SK-N-SH treated with all-trans-retinoic acid at 6 μM for 48 hours (cell line): ENCODE data around the gene ESYT3.

Experiments used
- ARNTL ChIP-seq: fragments of 450-650 bp; formaldehyde crosslinking; IDR thresholded peaks from 2 replicates; pipeline ENCODE4 v1.5.0; 2020; ENCODE audit warnings: low read depth, mild to moderate bottlenecking, moderate library complexity, borderline replicate concordance
- CREB5 ChIP-seq: fragments of 250-450 bp; sonication (Bioruptor Pico); IDR thresholded peaks from 2 replicates; pipeline ENCODE4 v1.5.1; 2020; ENCODE audit warnings: low read depth, mild to moderate bottlenecking, moderate library complexity
- CSDC2 ChIP-seq: fragments of 250-450 bp; sonication (Bioruptor Pico); IDR thresholded peaks from 2 replicates; pipeline ENCODE4 v1.5.0; 2020; ENCODE audit warnings: mild to moderate bottlenecking, moderate library complexity
- ISL1 ChIP-seq: fragments of 250-450 bp; sonication (Bioruptor Pico); IDR thresholded peaks from 2 replicates; pipeline ENCODE4 v2.1.2; 2022; ENCODE audit warnings: mild to moderate bottlenecking, moderate library complexity
- RARB ChIP-seq: fragments of 250-450 bp; sonication (Bioruptor Pico); IDR thresholded peaks from 2 replicates; pipeline ENCODE4 v1.8.0; 2021; ENCODE audit warnings: mild to moderate bottlenecking, moderate library complexity
- TOX ChIP-seq: fragments of 250-450 bp; sonication (Bioruptor Pico); IDR thresholded peaks from 2 replicates; pipeline ENCODE4 v1.8.0; 2021; ENCODE audit warnings: mild to moderate bottlenecking, moderate library complexity, borderline replicate concordance
- TF ChIP-seq, protein P1 (sequence below): fragments of 250-450 bp; sonication (Bioruptor Pico); IDR thresholded peaks from 2 replicates; pipeline ENCODE4 v1.8.0; 2020; ENCODE audit warnings: mild to moderate bottlenecking, moderate library complexity, borderline replicate concordance

DNA sequence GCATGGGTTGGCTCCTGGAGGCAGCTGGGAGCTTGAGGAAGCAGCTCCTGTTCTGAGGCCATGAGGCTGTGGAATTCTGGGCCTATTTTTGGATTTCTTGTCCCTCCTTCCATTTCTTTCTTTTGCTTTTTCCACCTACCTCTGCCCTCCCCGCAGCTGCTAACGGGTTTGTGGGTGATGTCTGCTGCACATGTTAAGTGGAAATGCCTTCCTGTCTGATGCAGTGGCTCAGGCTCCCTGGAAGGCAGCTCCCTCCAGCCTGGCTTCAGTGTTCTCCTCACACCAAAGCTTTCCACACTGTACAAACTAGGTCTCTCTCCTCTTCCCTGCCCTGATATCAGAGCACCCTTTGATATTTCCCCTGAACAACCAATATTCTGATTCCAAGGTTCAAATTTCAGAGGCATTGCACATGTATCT lies 33.8 kb upstream of the ESYT3 start:
- no peak for TF ChIP-seq ISL1 (CRISPR knock-in tag)
- no peak for TF ChIP-seq CREB5 (CRISPR knock-in tag)
- no peak for TF ChIP-seq CSDC2 (CRISPR knock-in tag)
- TF ChIP-seq, protein P1, sequence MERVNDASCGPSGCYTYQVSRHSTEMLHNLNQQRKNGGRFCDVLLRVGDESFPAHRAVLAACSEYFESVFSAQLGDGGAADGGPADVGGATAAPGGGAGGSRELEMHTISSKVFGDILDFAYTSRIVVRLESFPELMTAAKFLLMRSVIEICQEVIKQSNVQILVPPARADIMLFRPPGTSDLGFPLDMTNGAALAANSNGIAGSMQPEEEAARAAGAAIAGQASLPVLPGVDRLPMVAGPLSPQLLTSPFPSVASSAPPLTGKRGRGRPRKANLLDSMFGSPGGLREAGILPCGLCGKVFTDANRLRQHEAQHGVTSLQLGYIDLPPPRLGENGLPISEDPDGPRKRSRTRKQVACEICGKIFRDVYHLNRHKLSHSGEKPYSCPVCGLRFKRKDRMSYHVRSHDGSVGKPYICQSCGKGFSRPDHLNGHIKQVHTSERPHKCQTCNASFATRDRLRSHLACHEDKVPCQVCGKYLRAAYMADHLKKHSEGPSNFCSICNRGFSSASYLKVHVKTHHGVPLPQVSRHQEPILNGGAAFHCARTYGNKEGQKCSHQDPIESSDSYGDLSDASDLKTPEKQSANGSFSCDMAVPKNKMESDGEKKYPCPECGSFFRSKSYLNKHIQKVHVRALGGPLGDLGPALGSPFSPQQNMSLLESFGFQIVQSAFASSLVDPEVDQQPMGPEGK: no peak
- no peak for TF ChIP-seq RARB (CRISPR knock-in tag)
- TF ChIP-seq ARNTL (CRISPR knock-in tag): no peak
- no peak for TF ChIP-seq TOX
